ENCODE data around the gene MTREX.

DNA sequence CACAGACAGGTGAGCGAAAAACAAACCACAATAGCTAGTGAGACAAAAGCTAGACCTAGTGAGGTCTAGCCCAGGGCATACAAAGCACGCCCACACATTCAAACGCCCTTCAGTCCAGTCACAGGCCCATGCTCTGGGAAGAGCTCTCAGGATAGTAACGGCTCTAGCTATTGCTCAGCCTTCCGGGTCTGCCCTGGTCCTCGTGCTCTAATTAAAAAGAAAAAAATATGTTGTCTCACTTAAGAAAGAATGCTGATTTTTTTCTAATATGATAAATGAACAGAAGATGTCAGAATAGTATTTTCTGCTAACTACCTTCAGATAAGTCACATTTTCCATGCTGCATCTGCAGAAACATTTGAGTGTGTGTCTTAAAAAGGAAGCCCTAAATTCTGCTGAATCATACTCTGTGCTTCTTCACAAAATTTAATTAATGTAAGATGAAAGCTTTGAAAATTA lies 132.4 kb downstream of the MTREX start:
- TF ChIP-seq CTCF (IDR thresholded peaks at IDR 0.05; ENCODE audit: low read depth, low read length, poor library complexity, severe bottlenecking): no peak
- TF ChIP-seq EZH2phosphoT487 (IDR thresholded peaks at IDR 0.05; ENCODE audit: borderline replicate concordance, low read length): no peak
